Spleen (tissue), 11 donors: ENCODE results near the gene GNPTAB. TPM values are rescaled to one million over a fixed set of nuclear protein-coding genes. Genes with fewer than 3 reads are reported as not detected.

Experiments used
- DNase-seq: peaks from one replicate; pipeline ENCODE4 v3.0.0-alpha.2; 2020
- H3K27ac ChIP-seq, 8 donors: fragments of 200-600 bp; sonication (generic) in 7 of 8; 1 replicate in 4 of 8; 2 replicates in 4 of 8; pipeline versions ENCODE4 v1.5.0 to v1.8.0; 2016 to 2021; ENCODE audit warnings: inconsistent platforms in 4 of 8, mild to moderate bottlenecking in 4 of 8, moderate library complexity in 1 of 8
- H3K27me3 ChIP-seq, 7 donors: fragments of 200-600 bp; sonication (generic) in 6 of 7; replicated peaks in 1 of 7; 1 replicate in 4 of 7; 2 replicates in 3 of 7; pipeline versions ENCODE4 v1.5.0 to v1.8.0; 2016 to 2021; ENCODE audit warnings: inconsistent platforms in 3 of 7, mild to moderate bottlenecking in 1 of 7
- H3K36me3 ChIP-seq, 6 donors: fragments of 200-600 bp; sonication (generic) in 5 of 6; 1 replicate in 4 of 6; 2 replicates in 2 of 6; pipeline versions ENCODE4 v1.5.0 to v1.8.0; 2016 to 2021; ENCODE audit warnings: inconsistent platforms in 2 of 6
- H3K4me1 ChIP-seq, 6 donors: fragments of 200-600 bp; sonication (generic) in 5 of 6; 1 replicate in 3 of 6; 2 replicates in 3 of 6; pipeline versions ENCODE4 v1.5.0 to v1.8.0; 2016 to 2021; ENCODE audit warnings: inconsistent platforms in 3 of 6
- H3K4me3 ChIP-seq, 8 donors: fragments of 200-600 bp; sonication (generic) in 7 of 8; 1 replicate in 4 of 8; 2 replicates in 4 of 8; pipeline versions ENCODE4 v1.5.0 to v1.8.0; 2016 to 2021; ENCODE audit warnings: inconsistent platforms in 4 of 8, mild to moderate bottlenecking in 4 of 8, moderate library complexity in 2 of 8
- H3K9me3 ChIP-seq, 8 donors: fragments of 200-600 bp; sonication (generic) in 7 of 8; 1 replicate in 4 of 8; 2 replicates in 4 of 8; pipeline versions ENCODE4 v1.5.0 to v1.8.0; 2016 to 2021; ENCODE audit warnings: inconsistent platforms in 4 of 8
- POLR2A ChIP-seq, 3 donors: fragments of 450-650 bp; IDR thresholded peaks; one replicate each; pipeline ENCODE4 v1.5.1; 2017; ENCODE audit warnings: antibody characterized with exemption in 3 of 3, mild to moderate bottlenecking in 1 of 3
- POLR2AphosphoS5 ChIP-seq, 3 donors: sonication (generic); formaldehyde crosslinking; IDR thresholded peaks; one replicate each; pipeline ENCODE4 v1.5.1; 2017; ENCODE audit warnings: antibody characterized with exemption in 3 of 3
- WGBS, 5 donors: extraction: QIAGEN DNeasy Blood & Tissue Kit in 3 of 5; methylation state at CpG; one replicate each; pipeline versions ENCODE4 v1.1.5 to v1.1.7; 2013 to 2018; 5-methylcytosine and 5-hydroxymethylcytosine counted together
- intact Hi-C: fragments of 100-400 bp; cut with DNase I; formaldehyde crosslinking; loops from one replicate; pipeline ENCODE4 v1.15.0; 2023; ENCODE audit warnings: low total_unique reads
- polyA plus RNA-seq, 3 donors: library from polyadenylated mRNA; stranded (reverse); fragments of 200-250 nt; gene quantifications; one replicate each; pipeline ENCODE4 v1.2.1, GENCODE V29; 2013
- total RNA-seq, 7 donors: library from RNA; depleted of rRNA in 3 of 7; stranded (reverse); fragments of >200 nt in 3 of 7; fragmentation: NEBNext Ultra II Directional in 4 of 7; extraction: Animal tissue kit (Norgen Biotek cat#: 25700) in 4 of 7; gene quantifications; one replicate each; pipeline versions ENCODE4 v1.1.0 to v1.2.1, GENCODE V29; 2016 to 2021
- TF ChIP-seq, protein P1 (sequence below), 11 experiments: fragments of 200-600 bp in 7 of 11; fragments of 450-650 bp in 4 of 11; sonication (generic) in 4 of 11; IDR thresholded peaks in 8 of 11; conservative IDR thresholded peaks in 3 of 11; 1 replicate in 7 of 11; 2 replicates in 4 of 11; pipeline versions ENCODE4 v1.4.0 to v1.8.0; 2016 to 2021; ENCODE audit warnings: antibody characterized with exemption in 11 of 11, inconsistent platforms in 4 of 11, mild to moderate bottlenecking in 1 of 11
- donor health status: healthy with polysubstance abuse.
- donor health status: DM: no; HTN: no; CAD: no; lungs with moderate emphysema.
- donor health status: DM: no; HTN: no; CAD: no.
- donor health status: Bipolar disorder and iron deficiency.
- donor health status: healthy.
- donor health status: DM: no; HTN: no; CAD: no.
- donor health status: DM: yes; HTN: yes; CAD: no.

Gene GNPTAB
- total and polyA plus RNA-seq, 10 donors = 9.3 to 90.8 (median 45.2) TPM

- H3K27me3 ChIP-seq = no peaks in the 10 kb centered on the region
- 89 to 93% (median 92%) methylated on average over 4 of the region's 4 CpGs for WGBS, 5 donors
- H3K4me1 ChIP-seq = peaks cover 0 to 52% (median 11%) of the 10 kb centered on the region in 6 donors
- peaks cover 0 to 77% (median 19%) of the 10 kb centered on the region in 6 donors for H3K36me3 ChIP-seq
- TF ChIP-seq POLR2A (IDR thresholded peaks at IDR 0.05) = no peak
- TF ChIP-seq, protein P1, sequence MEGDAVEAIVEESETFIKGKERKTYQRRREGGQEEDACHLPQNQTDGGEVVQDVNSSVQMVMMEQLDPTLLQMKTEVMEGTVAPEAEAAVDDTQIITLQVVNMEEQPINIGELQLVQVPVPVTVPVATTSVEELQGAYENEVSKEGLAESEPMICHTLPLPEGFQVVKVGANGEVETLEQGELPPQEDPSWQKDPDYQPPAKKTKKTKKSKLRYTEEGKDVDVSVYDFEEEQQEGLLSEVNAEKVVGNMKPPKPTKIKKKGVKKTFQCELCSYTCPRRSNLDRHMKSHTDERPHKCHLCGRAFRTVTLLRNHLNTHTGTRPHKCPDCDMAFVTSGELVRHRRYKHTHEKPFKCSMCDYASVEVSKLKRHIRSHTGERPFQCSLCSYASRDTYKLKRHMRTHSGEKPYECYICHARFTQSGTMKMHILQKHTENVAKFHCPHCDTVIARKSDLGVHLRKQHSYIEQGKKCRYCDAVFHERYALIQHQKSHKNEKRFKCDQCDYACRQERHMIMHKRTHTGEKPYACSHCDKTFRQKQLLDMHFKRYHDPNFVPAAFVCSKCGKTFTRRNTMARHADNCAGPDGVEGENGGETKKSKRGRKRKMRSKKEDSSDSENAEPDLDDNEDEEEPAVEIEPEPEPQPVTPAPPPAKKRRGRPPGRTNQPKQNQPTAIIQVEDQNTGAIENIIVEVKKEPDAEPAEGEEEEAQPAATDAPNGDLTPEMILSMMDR (IDR thresholded peaks at IDR 0.05 in 8 of 11, conservative IDR thresholded peaks at IDR 0.05 in 3 of 11) = no peak
- TF ChIP-seq POLR2AphosphoS5 (IDR thresholded peaks at IDR 0.05) = no peak
- intact Hi-C loops = loop anchor here (10.0 kb wide), 2 partner anchors 197 to 347 kb away; no protein-coding TSS in a partner anchor
- DNase-seq = no peak
- H3K9me3 ChIP-seq = no peaks in the 10 kb centered on the region
- no peak overlapping the region for H3K4me3 ChIP-seq
- peak overlapping the region in 2 of 8 donors; percentile 4 to 42 for H3K27ac ChIP-seq
Observed at GRCh38 chr12:101761781-101762180, 69.0 kb downstream of the GNPTAB start.

- H3K36me3 ChIP-seq = peaks cover 0 to 77% (median 19%) of the 10 kb centered on the region in 6 donors
- WGBS, 5 donors = 59 to 76% (median 64%) methylated on average over 5 of the region's 5 CpGs
- TF ChIP-seq POLR2A (IDR thresholded peaks at IDR 0.05) (no peak), POLR2AphosphoS5 (IDR thresholded peaks at IDR 0.05) (no peak)
- TF ChIP-seq, protein P1 (IDR thresholded peaks at IDR 0.05 in 8 of 11, conservative IDR thresholded peaks at IDR 0.05 in 3 of 11) = no peak
Observed at GRCh38 chr12:101761350-101761749, 69.4 kb downstream of the GNPTAB start.

GRCh38 chr12:101759396-101760047 is 71.2 kb downstream of the GNPTAB start:
- peaks cover 0 to 77% (median 20%) of the 10 kb centered on the region in 6 donors for H3K36me3 ChIP-seq

More at GRCh38 chr12:101761350-101761749, 69.4 kb downstream of the GNPTAB start:
- Histone ChIP-seq H3K27ac (peak overlapping the region in 3 of 8 donors; percentile 1 to 42 (median 4)), H3K9me3 (no peaks in the 10 kb centered on the region), H3K4me3 (no peak overlapping the region), H3K4me1 (peaks cover 0 to 52% (median 11%) of the 10 kb centered on the region in 6 donors), H3K27me3 (no peaks in the 10 kb centered on the region)
- intact Hi-C loops = loop anchor here (10.0 kb wide), 2 partner anchors 197 to 347 kb away; no protein-coding TSS in a partner anchor
- no peak for DNase-seq

More at GRCh38 chr12:101759396-101760047, 71.2 kb downstream of the GNPTAB start:
- Histone ChIP-seq H3K27ac (no peak overlapping the region), H3K27me3 (no peaks in the 10 kb centered on the region), H3K4me3 (no peak overlapping the region), H3K9me3 (no peaks in the 10 kb centered on the region), H3K4me1 (peaks cover 0 to 49% (median 11%) of the 10 kb centered on the region in 6 donors)
- intact Hi-C loops = loop anchor here (10.0 kb wide), 2 partner anchors 195 to 345 kb away; no protein-coding TSS in a partner anchor
- DNase-seq = no peak
- TF ChIP-seq POLR2AphosphoS5 (IDR thresholded peaks at IDR 0.05) = no peak
- TF ChIP-seq, protein P1 (IDR thresholded peaks at IDR 0.05 in 8 of 11, conservative IDR thresholded peaks at IDR 0.05 in 3 of 11) = peak; percentile 51 to 78 (median 72)
- no peak for TF ChIP-seq POLR2A (IDR thresholded peaks at IDR 0.05)
- 62 to 73% (median 64%) methylated on average over 5 of the region's 5 CpGs for WGBS, 5 donors
